Daoy (cell line): ENCODE results near the gene DEFB131B. TPM values are rescaled to one million over a fixed set of nuclear protein-coding genes. Genes with fewer than 3 reads are reported as not detected.
"Not testable (repeated sequence)": the region's sequence is repeated elsewhere in the genome, so short reads cannot be mapped to it uniquely, and the experiment has no call there.

Experiments used
- DNase-seq: peaks from one replicate; pipeline ENCODE4 v3.0.0-alpha.2; 2015; ENCODE audit warnings: low read depth
- total RNA-seq: library from RNA; depleted of rRNA; stranded (reverse); fragments of >200 nt; shearing (Covaris generic); gene quantifications from 2 replicates; pipeline ENCODE4 v1.2.3, GENCODE V29; 2014; rRNA removed

Gene DEFB131B
- total RNA-seq = not detected in 2 replicates

GRCh38 chr11:71878059-71878458, at the start of gene DEFB131B:
TSS of gene DEFB131B (plus strand) at chr11:71878453. CDS start at chr11:71878453, 0 bp downstream.
- not testable (repeated sequence) for DNase-seq

- DNase-seq = not testable (repeated sequence)
These were observed 49.0 kb upstream of the DEFB131B start for GRCh38 chr11:71829247-71829646.

GRCh38 chr11:71829686-71830085, 48.6 kb upstream of the DEFB131B start:
- DNase-seq = not testable (repeated sequence)

DNA sequence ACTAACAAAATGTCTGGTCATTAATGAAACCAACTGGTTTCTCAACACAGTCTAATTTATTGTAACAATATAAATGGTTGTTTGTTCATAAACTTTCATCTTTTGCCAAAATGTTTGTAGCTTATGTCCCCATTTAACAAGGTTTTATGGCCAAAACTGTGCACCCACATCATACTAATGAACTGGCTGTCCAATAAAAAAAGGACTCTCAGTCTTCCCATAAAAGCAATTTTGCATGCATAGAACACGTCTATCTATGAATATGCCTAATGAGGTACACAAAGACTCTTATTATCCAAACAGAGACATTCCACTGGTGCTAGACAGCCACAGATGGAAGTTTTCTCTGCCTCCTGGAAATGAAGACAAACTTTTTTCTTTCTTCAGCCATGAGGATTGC, 45.4 kb upstream of the DEFB131B start, which contains the start of gene DEFB108B:
TSS of gene DEFB108B (plus strand) at position 390 of the 400 bp plus-strand sequence. CDS start at position 390, 0 bp downstream.
- not testable (repeated sequence) for DNase-seq

- DNase-seq = not testable (repeated sequence)
These were observed 35.5 kb upstream of the DEFB131B start for GRCh38 chr11:71842720-71843119.

DNA sequence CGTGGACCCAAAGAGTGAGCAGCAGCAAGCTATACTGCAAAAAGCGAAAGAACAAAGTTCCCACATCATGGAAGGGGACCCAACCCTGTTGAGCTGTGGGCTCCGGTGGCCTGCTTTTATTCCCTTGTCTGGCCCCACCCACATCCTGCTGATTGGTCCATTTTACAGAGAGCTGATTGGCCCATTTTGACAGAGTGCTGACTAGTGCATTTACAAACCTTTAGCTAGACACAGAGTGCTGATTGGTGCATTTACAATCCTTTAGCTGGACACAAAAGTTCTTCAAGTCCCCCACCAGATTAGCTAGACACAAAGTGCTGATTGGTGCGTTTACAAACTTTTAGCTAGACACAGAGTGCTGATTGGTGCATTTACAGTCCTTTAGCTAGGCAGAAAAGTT, 34.9 kb upstream of the DEFB131B start:
- DNase-seq = not testable (repeated sequence)

DNA sequence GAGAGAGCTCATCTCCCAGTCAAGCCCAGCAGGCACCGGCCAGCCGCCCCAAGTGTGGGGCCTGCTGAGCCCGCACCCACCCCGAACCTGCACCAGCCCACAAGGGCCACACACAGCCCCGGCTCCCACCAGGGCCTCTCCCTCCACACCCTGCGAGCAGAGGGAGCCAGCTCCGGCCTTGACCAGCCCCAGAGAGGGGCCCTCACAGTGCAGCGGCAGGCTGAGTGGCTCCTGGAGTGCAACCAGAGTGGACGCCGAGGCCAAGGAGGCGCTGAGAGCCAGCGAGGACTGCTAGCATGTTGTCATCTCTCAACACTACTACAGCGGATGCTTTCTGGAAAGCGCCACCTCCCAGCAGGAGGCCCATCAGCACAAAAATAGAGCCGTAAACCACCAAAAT, 34.4 kb upstream of the DEFB131B start:
- DNase-seq = no peak

DNA sequence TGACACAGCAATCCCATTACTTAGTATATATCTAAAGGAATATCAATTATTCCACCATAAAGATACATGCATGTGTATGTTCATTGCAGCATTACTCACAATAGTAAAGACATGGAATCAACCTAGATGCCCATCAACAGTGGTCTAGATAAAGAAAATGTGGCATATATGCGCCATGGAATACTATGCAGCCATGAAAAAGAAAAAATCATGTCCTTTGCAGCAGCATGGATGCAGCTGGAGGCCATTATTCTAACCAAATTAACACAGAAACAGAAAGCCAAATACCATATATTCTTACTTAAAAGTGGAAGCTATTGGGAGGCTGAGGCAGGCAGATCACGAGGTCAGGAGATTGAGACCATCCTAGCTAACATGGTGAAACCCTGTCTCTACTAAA, 24.4 kb upstream of the DEFB131B start:
- DNase-seq = not testable (repeated sequence)

DNA sequence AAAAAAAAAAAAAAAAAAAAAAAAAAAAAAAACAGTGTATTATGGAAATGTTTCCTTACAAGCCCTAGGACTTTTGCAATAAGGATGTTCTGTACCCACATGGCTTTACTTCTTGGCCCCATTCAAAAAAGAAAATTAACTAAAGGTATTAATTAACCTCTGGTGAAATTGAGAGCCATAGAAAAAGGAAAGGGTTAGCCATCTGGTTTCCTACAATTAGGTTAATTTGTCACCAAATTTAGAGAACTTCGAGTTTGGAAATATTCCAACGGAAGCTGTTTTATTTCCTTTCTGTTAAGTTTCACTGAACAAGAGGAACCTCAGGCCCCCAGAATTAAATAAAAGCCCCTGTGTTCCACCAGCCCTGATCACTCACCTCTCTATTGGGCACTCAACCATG, 22.4 kb upstream of the DEFB131B start:
- not testable (repeated sequence) for DNase-seq

DNA sequence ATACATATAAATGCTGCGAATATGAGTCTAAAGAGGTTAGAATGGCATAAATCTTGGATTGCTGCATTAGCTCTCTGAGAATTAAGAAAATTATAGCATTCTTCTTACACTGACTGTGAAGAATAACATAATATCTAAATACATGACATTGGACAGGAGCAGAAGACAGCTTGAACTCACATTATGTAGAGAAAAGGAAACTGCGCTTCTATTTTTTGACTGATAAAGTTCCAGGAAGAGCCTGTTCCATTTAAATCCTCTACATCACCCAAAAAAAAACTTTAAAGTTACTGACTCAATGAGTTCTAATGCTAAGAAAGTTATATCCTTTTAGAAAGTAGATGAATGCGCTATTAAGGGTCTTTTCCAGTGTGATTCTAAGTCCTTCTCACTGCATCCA, 17.4 kb upstream of the DEFB131B start:
- DNase-seq = not testable (repeated sequence)

- DNase-seq = peak; percentile 64
These were observed 14.2 kb upstream of the DEFB131B start for GRCh38 chr11:71863978-71864627.

DNA sequence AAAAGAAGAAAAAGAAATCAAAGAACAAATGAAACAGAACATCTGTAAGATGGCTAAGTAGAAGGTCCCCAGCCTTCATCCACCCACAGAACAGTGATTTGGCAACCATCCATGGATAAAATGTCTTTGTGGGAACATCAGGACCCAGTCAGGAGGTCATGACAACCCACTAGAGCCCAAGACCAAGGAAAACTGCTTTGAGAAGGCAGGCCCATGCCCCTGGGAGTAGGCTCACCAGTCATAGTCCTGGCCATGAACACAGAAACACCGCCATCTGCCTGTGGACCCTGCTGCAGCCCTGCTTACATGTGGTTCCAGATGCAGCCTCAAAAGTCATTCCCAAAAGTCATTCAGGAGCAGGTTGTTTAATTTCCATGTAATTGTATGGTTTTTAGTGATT, 11.0 kb upstream of the DEFB131B start:
- DNase-seq = not testable (repeated sequence)

DNA sequence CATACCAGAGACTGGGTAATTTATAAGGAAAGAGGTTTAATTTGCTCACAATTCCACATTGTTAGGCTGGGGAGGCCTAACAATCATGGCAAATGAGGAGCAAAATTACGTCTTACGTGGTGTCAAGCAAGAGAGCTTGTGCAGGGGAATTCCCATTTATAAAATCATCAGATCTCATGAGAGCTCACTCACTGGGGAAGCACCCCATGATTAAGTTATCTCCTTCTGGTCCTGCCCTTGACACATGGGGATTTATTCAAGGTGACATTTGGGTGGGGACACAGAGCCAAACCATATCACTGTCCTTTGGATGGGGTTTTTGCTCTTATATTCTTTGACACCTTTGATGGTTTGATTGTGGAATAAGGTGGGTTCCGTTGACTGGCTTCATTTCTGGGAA, 8.3 kb upstream of the DEFB131B start:
- not testable (repeated sequence) for DNase-seq

DNA sequence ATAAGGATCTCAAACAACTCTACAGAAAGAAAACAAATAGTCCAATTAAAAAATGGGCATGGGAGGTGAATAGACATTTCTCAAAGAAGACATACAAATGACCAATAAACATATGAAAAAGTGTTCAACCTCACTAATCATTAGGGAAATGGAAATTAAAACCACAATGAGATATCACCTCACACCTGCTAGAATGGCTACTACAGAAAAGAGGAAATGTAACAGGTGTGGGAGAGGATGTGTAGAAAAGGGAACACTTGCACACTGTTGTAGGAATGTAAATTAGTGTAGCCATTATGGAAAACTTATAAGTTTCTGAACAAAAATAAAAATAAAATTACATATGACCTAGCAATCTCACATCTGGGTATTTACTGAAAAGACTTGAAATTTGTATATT, 7.6 kb upstream of the DEFB131B start:
- DNase-seq = not testable (repeated sequence)

DNA sequence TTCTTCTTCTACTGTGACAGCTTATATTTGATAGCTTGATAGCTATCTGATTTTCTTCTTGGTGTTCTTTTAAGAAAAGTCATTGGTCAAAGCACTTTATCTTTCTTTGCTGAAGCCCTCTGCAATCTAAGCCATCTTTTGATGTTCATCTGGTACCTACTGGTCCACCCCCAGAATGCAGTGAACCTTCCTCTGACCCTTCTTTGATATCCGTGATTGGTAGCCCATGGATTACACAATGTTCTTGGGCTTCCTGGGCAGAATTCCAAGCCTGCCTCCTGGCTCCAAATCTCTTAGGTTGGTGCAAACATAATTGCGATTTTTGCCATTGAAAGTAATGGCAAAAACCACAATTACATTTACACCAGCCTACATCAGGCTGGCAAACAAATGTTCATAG, 2.0 kb upstream of the DEFB131B start:
- DNase-seq = not testable (repeated sequence)

GRCh38 chr11:71885806-71886205, 7.6 kb downstream of the DEFB131B start:
- not testable (repeated sequence) for DNase-seq

- DNase-seq = not testable (repeated sequence)
These were observed 10.2 kb downstream of the DEFB131B start for GRCh38 chr11:71888335-71889010.

DNA sequence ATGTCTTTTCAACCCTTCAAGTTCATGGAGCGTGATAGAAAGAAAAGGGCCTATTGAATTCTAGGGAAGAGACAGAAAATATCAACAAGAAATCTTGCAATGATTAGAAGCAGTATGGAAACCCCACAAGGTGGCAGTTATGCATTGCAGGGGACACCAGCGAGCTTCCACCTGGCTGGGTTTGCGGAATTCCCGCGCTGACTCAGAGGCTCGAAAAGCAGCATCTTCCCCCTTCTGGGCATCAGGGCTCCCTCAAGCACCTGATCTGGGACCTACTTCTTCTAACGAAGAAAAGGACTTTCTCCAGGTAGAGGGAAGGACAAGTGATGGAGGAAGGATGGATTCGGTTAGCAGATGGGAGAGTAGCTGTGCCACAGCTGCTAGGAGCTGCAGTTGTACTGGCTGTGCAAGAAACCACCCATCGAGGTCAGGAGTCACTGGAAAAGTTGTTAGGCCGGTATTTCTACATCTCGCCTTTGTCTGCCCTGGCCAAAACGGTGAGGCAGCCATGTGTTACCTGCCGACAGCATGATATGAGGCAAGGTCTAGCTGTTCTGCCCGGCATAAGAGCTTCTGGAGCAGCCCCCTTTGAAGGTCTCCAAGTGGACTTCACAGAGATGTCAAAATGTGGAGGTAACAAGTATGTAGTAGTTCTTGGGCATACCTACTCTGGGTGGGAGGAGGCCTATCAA, 11.1 kb downstream of the DEFB131B start:
- not testable (repeated sequence) for DNase-seq

- DNase-seq = no peak
These were observed 17.7 kb downstream of the DEFB131B start for GRCh38 chr11:71895961-71896360.

DNA sequence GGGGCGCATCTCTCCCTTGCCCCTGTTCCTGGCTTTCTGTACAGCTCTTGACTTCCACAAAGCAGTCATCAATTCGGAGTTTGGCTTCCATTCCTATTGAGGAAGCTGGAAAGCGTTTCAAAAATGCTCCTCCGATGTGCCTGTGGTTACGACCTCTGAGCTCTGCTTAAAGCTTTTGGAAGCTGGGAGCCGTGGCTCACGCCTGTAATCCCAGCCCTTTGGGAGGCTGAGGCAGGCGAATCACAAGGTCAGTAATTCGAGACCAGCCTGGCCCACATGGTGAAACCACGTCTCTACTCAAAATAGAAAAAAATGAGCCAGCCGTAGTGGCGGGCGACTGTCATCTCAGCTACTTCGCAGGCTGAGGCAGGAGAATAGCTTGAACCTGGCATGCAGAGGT, 22.9 kb downstream of the DEFB131B start:
- DNase-seq = not testable (repeated sequence)

- no peak for DNase-seq
These were observed 30.0 kb downstream of the DEFB131B start for GRCh38 chr11:71908218-71908617.

GRCh38 chr11:71910775-71911174, 32.5 kb downstream of the DEFB131B start:
- not testable (repeated sequence) for DNase-seq
